Measurements from ENCODE around the gene PRSS33.

The PRSS33 gene

DNA sequence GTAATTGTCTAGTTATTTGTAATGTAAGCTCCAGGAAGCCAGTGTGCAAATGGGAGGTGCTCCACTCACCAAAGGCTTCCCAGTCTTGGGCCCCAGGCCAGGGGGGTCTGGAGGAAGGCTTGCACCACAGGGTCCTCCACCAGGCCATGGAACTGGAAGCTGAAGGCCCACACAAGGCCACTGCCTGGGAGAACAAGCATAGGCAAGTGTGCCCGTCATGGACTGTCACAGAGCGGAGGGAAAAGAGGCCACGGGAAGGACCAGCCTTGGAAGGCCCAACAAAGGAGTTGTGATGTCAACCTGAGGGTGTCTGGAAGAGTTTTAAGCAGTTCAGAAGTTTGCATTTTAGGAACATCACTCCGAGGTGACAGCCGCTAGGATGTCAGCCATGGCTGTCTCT lies 37.9 kb downstream of the PRSS33 start:
- Histone ChIP-seq H3F3A (ENCODE audit: low read depth) (no peaks in the 10 kb centered on the region), H3K9me2 (replicated peaks; ENCODE audit: low read depth, low read length) (no peaks in the 10 kb centered on the region), H3K36me3 (ENCODE audit: insufficient read depth, low read length) (no peaks in the 10 kb centered on the region), H3K79me2 (ENCODE audit: insufficient read depth, low read length) (peaks cover 29% of the 10 kb centered on the region), H3K9me3 (ENCODE audit: insufficient read depth, low read depth, low read length) (no peaks in the 10 kb centered on the region), H3K4me3 (ENCODE audit: low read length, poor library complexity, severe bottlenecking) (no peak overlapping the region), H2AFZ (ENCODE audit: low read length) (no peak overlapping the region), H3K4me1 (ENCODE audit: insufficient read depth, low read length, poor library complexity, severe bottlenecking) (peaks cover 10% of the 10 kb centered on the region), H3K27me3 (ENCODE audit: insufficient read depth, low read length, poor library complexity, severe bottlenecking) (no peaks in the 10 kb centered on the region), H3K9ac (ENCODE audit: low read depth, low read length, poor library complexity, severe bottlenecking) (no peak overlapping the region), H4K20me1 (ENCODE audit: insufficient read depth, low read length, poor library complexity, severe bottlenecking) (peaks cover 12% of the 10 kb centered on the region), H3K4me2 (ENCODE audit: low read depth, low read length, poor library complexity, severe bottlenecking) (no peak overlapping the region)
- no peak for TF ChIP-seq EZH2phosphoT487 (IDR thresholded peaks at IDR 0.05; ENCODE audit: borderline replicate concordance)
- TF ChIP-seq, protein P1, sequence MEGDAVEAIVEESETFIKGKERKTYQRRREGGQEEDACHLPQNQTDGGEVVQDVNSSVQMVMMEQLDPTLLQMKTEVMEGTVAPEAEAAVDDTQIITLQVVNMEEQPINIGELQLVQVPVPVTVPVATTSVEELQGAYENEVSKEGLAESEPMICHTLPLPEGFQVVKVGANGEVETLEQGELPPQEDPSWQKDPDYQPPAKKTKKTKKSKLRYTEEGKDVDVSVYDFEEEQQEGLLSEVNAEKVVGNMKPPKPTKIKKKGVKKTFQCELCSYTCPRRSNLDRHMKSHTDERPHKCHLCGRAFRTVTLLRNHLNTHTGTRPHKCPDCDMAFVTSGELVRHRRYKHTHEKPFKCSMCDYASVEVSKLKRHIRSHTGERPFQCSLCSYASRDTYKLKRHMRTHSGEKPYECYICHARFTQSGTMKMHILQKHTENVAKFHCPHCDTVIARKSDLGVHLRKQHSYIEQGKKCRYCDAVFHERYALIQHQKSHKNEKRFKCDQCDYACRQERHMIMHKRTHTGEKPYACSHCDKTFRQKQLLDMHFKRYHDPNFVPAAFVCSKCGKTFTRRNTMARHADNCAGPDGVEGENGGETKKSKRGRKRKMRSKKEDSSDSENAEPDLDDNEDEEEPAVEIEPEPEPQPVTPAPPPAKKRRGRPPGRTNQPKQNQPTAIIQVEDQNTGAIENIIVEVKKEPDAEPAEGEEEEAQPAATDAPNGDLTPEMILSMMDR (conservative IDR thresholded peaks at IDR 0.05; ENCODE audit: low read length): no peak

DNA sequence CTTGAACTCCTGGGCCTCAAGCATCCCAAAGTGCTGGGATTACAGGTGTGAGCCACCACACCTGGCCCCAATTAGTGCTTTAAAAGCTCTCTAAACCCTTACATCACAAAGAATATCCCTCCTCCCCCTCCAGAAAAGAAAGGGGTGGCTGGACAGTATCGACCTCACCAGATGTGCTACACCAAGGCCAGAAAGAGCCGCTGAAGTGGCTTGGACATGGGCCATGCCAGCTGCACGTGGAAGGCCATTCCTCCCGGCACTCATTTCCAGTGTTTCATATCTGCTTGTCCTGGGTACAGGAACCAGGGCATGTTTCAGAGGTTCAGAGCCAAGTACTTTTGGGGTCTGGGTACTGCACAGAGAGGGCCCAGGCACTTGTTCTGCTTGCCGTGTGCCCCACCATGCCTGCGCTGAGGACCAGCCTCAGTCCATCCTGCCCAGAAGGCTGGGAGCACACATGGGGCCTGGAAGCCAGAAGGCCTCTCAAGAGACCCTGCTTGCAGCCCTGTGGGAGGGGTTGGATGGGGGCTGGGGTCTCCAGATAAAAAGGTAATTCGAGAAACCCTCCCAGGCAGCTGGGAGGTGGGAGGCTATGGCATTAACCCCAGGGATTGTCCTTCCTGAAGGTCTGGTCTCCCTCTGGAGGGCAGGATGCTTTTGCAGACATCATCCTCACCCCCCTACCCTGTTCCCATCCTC lies 38.5 kb downstream of the PRSS33 start:
- no peak overlapping the region for H2AFZ ChIP-seq (ENCODE audit: low read length)
- TF ChIP-seq EZH2phosphoT487 (IDR thresholded peaks at IDR 0.05; ENCODE audit: borderline replicate concordance): no peak
- TF ChIP-seq, protein P1 (conservative IDR thresholded peaks at IDR 0.05; ENCODE audit: low read length): no peak
- no peaks in the 10 kb centered on the region for H3K27me3 ChIP-seq (ENCODE audit: insufficient read depth, low read length, poor library complexity, severe bottlenecking)
- H3K9me2 ChIP-seq (replicated peaks; ENCODE audit: low read depth, low read length): no peaks in the 10 kb centered on the region
- no peak overlapping the region for H3K4me2 ChIP-seq (ENCODE audit: low read depth, low read length, poor library complexity, severe bottlenecking)
- no peak overlapping the region for H3K9ac ChIP-seq (ENCODE audit: low read depth, low read length, poor library complexity, severe bottlenecking)
- H4K20me1 ChIP-seq (ENCODE audit: insufficient read depth, low read length, poor library complexity, severe bottlenecking): peaks cover 6% of the 10 kb centered on the region
- peaks cover 10% of the 10 kb centered on the region for H3K4me1 ChIP-seq (ENCODE audit: insufficient read depth, low read length, poor library complexity, severe bottlenecking)
- H3K79me2 ChIP-seq (ENCODE audit: insufficient read depth, low read length): peaks cover 23% of the 10 kb centered on the region
- no peak overlapping the region for H3K4me3 ChIP-seq (ENCODE audit: low read length, poor library complexity, severe bottlenecking)
- no peaks in the 10 kb centered on the region for H3K36me3 ChIP-seq (ENCODE audit: insufficient read depth, low read length)
- no peaks in the 10 kb centered on the region for H3F3A ChIP-seq (ENCODE audit: low read depth)
- no peaks in the 10 kb centered on the region for H3K9me3 ChIP-seq (ENCODE audit: insufficient read depth, low read depth, low read length)

DNA sequence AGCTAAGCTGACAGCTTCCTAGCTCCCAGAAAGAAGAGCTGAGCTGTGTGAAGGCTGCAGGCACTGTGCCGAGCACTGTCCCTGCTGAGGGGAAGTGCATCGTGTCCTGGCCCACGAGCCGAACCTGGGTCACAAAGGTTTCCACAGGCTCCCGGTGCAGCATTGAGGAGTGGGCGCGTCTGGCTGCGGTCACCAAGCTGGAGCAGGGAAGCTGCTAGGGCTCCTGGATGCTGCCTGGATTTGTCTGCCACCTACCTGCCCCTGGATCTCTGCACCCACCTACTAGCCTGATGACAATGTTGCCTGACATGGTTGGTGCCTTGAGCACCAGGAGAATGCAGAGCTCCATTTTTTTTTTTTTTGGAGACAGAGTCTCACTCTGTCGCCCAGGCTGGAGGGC lies 41.4 kb downstream of the PRSS33 start:
- Histone ChIP-seq H3K4me1 (ENCODE audit: insufficient read depth, low read length, poor library complexity, severe bottlenecking) (peaks cover 4% of the 10 kb centered on the region), H3K4me3 (ENCODE audit: low read length, poor library complexity, severe bottlenecking) (no peak overlapping the region), H4K20me1 (ENCODE audit: insufficient read depth, low read length, poor library complexity, severe bottlenecking) (no peaks in the 10 kb centered on the region), H3F3A (ENCODE audit: low read depth) (no peaks in the 10 kb centered on the region), H3K9me2 (replicated peaks; ENCODE audit: low read depth, low read length) (no peaks in the 10 kb centered on the region), H3K9ac (ENCODE audit: low read depth, low read length, poor library complexity, severe bottlenecking) (no peak overlapping the region), H3K9me3 (ENCODE audit: insufficient read depth, low read depth, low read length) (no peaks in the 10 kb centered on the region), H3K4me2 (ENCODE audit: low read depth, low read length, poor library complexity, severe bottlenecking) (no peak overlapping the region), H3K27me3 (ENCODE audit: insufficient read depth, low read length, poor library complexity, severe bottlenecking) (no peaks in the 10 kb centered on the region), H3K79me2 (ENCODE audit: insufficient read depth, low read length) (peaks cover 6% of the 10 kb centered on the region), H3K36me3 (ENCODE audit: insufficient read depth, low read length) (no peaks in the 10 kb centered on the region), H2AFZ (ENCODE audit: low read length) (no peak overlapping the region)
- no peak for TF ChIP-seq EZH2phosphoT487 (IDR thresholded peaks at IDR 0.05; ENCODE audit: borderline replicate concordance)
- TF ChIP-seq, protein P1 (conservative IDR thresholded peaks at IDR 0.05; ENCODE audit: low read length): no peak

Data from Loucy (cell line).